ENCODE results near the gene HECW1. TPM values are rescaled to one million over a fixed set of nuclear protein-coding genes. Genes with fewer than 3 reads are reported as not detected.
"Not testable (repeated sequence)": the region's sequence is repeated elsewhere in the genome, so short reads cannot be mapped to it uniquely, and the experiment has no call there.

HECW1 gene
- total RNA-seq, 2 experiments from 2014 or later: not detected

GRCh38 chr7:43135129-43135528, 22.7 kb downstream of the HECW1 start:
- DNase-seq: no peak
- TF ChIP-seq, protein P1, sequence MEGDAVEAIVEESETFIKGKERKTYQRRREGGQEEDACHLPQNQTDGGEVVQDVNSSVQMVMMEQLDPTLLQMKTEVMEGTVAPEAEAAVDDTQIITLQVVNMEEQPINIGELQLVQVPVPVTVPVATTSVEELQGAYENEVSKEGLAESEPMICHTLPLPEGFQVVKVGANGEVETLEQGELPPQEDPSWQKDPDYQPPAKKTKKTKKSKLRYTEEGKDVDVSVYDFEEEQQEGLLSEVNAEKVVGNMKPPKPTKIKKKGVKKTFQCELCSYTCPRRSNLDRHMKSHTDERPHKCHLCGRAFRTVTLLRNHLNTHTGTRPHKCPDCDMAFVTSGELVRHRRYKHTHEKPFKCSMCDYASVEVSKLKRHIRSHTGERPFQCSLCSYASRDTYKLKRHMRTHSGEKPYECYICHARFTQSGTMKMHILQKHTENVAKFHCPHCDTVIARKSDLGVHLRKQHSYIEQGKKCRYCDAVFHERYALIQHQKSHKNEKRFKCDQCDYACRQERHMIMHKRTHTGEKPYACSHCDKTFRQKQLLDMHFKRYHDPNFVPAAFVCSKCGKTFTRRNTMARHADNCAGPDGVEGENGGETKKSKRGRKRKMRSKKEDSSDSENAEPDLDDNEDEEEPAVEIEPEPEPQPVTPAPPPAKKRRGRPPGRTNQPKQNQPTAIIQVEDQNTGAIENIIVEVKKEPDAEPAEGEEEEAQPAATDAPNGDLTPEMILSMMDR (IDR thresholded peaks at IDR 0.05): no peak
- Mint-ChIP-seq H3K27me3 (peaks cover 13% of the 10 kb centered on the region), H3K4me3 (no peak overlapping the region), H3K9me3 (no peaks in the 10 kb centered on the region), H3K4me1 (ENCODE audit: low read depth) (no peaks in the 10 kb centered on the region), H3K27ac (no peak overlapping the region), H3K36me3 (ENCODE audit: low read depth) (no peaks in the 10 kb centered on the region)
- no peak for ATAC-seq
- ChIA-PET CTCF (interaction anchor here (0.6 kb wide), 1 partner anchor 1173 kb away, joined by 3 read pairs; no protein-coding TSS in a partner anchor), POLR2A (no interaction called here)
- intact Hi-C loops (cut with micrococcal nuclease): no loop called here

DNA sequence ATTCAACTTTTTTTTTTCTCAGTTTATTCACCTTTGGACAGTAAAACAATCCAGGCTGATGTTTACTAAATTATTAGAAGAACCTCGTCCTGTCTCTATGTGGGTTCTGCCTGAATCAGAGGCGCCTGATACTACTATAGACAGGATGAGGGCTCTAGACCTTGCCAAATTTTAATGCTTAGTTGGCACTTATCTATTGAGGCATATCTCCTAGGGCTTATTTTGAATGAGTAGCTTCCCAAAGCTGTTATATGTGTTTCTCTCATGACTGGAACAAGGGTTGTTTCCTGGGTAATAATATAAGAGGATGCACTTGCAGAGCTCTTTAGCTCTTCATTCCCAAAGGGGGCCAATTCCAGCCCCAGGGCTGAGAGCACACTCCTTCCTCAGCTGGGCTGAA, 23.6 kb downstream of the HECW1 start:
- ChIA-PET POLR2A (no interaction called here), CTCF (interaction anchor here (0.6 to 1.2 kb wide), 2 partner anchors 64 to 1174 kb away, joined by 3 to 4 read pairs; no protein-coding TSS in a partner anchor)
- H3K36me3 Mint-ChIP-seq (ENCODE audit: low read depth): no peaks in the 10 kb centered on the region
- ATAC-seq: no peak
- no peak overlapping the region for H3K27ac Mint-ChIP-seq
- no peak for DNase-seq
- H3K9me3 Mint-ChIP-seq: no peaks in the 10 kb centered on the region
- TF ChIP-seq, protein P1 (IDR thresholded peaks at IDR 0.05): no peak
- intact Hi-C loops (cut with micrococcal nuclease): no loop called here
- H3K4me3 Mint-ChIP-seq: no peak overlapping the region
- no peaks in the 10 kb centered on the region for H3K4me1 Mint-ChIP-seq (ENCODE audit: low read depth)
- peaks cover 15% of the 10 kb centered on the region for H3K27me3 Mint-ChIP-seq

GRCh38 chr7:43137121-43137744, 24.8 kb downstream of the HECW1 start:
- DNase-seq; CTCF ChIA-PET; H3K27ac Mint-ChIP-seq; H3K4me1 Mint-ChIP-seq (ENCODE audit: low read depth); H3K4me3 Mint-ChIP-seq; ATAC-seq; intact Hi-C loops (cut with micrococcal nuclease); H3K9me3 Mint-ChIP-seq; POLR2A ChIA-PET; H3K36me3 Mint-ChIP-seq (ENCODE audit: low read depth): not testable (repeated sequence)
- peaks cover 15% of the 10 kb centered on the region for H3K27me3 Mint-ChIP-seq

DNA sequence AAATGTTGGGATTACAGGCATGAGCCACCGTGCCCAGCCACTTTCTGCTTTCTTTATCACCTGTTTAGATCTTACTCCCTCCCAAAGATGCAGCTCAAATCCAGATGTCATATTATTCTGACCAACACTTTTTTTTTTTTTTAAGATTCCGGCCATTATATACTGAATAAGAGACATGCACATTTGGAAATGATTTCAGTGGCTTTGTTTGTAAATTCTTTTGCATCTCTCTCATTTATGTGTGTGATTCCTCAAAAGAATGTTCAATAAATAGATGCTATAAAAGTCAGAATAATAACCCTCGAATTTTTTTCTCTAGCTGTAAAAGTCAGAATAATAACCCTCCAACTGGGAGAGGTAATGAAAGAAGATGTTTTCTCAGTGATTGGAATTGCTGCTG, 25.4 kb downstream of the HECW1 start:
- Mint-ChIP-seq H3K27ac (no peak overlapping the region), H3K9me3 (no peaks in the 10 kb centered on the region), H3K4me3 (no peak overlapping the region), H3K36me3 (ENCODE audit: low read depth) (no peaks in the 10 kb centered on the region), H3K4me1 (ENCODE audit: low read depth) (no peaks in the 10 kb centered on the region), H3K27me3 (peaks cover 15% of the 10 kb centered on the region)
- POLR2A ChIA-PET: no interaction called here
- CTCF ChIA-PET: no interaction called here
- intact Hi-C loops (cut with micrococcal nuclease): no loop called here
- DNase-seq: no peak
- TF ChIP-seq, protein P1 (IDR thresholded peaks at IDR 0.05): no peak
- ATAC-seq: no peak

DNA sequence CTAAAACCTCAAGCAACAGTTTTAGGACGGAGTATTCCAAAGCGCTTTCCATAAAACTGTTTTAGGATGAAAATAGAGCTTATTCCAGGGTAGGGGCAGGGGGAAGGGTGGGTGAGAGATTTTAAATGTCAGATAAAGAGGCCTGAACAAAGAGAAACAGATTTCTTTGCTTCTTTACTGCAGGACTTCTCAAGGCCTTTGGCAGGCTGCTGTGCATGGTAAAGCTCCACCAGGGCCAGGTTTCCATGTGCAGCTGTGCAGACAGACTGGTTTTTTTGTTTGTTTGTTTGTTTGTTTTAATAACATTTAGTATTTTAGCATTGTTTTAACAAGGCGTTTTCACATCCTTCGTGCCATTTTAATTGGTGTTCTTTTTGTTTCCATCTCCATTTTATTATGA, 26.3 kb downstream of the HECW1 start:
- ChIA-PET CTCF (no interaction called here), POLR2A (no interaction called here)
- intact Hi-C loops (cut with micrococcal nuclease): no loop called here
- no peak for ATAC-seq
- no peaks in the 10 kb centered on the region for H3K9me3 Mint-ChIP-seq
- H3K36me3 Mint-ChIP-seq (ENCODE audit: low read depth): no peaks in the 10 kb centered on the region
- H3K4me3 Mint-ChIP-seq: no peak overlapping the region
- no peak overlapping the region for H3K27ac Mint-ChIP-seq
- no peaks in the 10 kb centered on the region for H3K4me1 Mint-ChIP-seq (ENCODE audit: low read depth)
- peaks cover 13% of the 10 kb centered on the region for H3K27me3 Mint-ChIP-seq
- DNase-seq: no peak
- TF ChIP-seq, protein P1 (IDR thresholded peaks at IDR 0.05): no peak

All from activated CD8-positive, alpha-beta T cell treated with anti-CD3 and anti-CD28 coated beads for 36 hours (primary cell).